HG03097 (cell line): ENCODE measurements around the gene PPP1R1C.

Experiments
- ATAC-seq: cut with Tn5 transposase; IDR thresholded peaks from one replicate; pipeline ENCODE4 v1.9.1; 2021; ENCODE audit not compliant: unreplicated experiment, low FRiP score

Gene PPP1R1C

DNA sequence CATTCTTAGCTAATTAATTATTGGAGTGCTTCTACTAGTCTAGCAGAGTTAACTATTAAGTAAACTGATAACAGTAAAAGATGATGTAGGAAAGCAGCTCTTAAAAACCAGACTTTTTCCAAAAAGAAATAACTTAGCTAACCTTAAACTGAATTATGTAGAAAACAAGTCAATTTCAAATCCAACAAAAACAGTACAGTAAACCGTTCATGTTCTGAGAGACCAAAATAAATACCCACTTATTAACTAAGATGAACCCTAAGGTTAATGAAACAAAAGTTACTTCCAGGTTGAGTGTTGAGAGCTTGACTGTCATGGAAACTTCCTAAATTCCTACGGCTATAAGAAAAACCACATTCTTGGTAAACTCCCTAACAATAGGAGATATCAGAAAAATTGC is 181.2 kb downstream of the PPP1R1C start:
- no peak for ATAC-seq
